GM23338 (cell line): ENCODE results near the gene SLAMF9.

Experiments used
- CTCF ChIP-seq, 2 experiments: fragments of 200-600 bp in 1 of 2; sonication (generic) in 1 of 2; conservative IDR thresholded peaks; 2 replicates each; pipeline versions ENCODE4 v1.5.1 to v1.6.1; 2016 to 2017; ENCODE audit warnings: antibody characterized with exemption in 2 of 2, low read depth in 2 of 2, mild to moderate bottlenecking in 2 of 2, moderate library complexity in 1 of 2
- EZH2 ChIP-seq: fragments of 200-600 bp; sonication (generic); IDR thresholded peaks from one replicate; pipeline ENCODE4 v1.8.0; 2017; ENCODE audit warnings: antibody characterized with exemption, mild to moderate bottlenecking, low read depth; ENCODE audit not compliant: unreplicated experiment
- EZH2phosphoT487 ChIP-seq: fragments of 200-600 bp; sonication (generic); IDR thresholded peaks from one replicate; pipeline ENCODE4 v1.8.1; 2018; ENCODE audit warnings: antibody characterized with exemption; ENCODE audit not compliant: unreplicated experiment
- JUNB ChIP-seq: IDR thresholded peaks from one replicate; pipeline ENCODE4 v1.6.1; 2016; ENCODE audit warnings: antibody characterized with exemption; ENCODE audit not compliant: unreplicated experiment
- POLR2AphosphoS5 ChIP-seq: IDR thresholded peaks from 2 replicates; pipeline ENCODE4 v1.6.1; 2016; ENCODE audit warnings: antibody characterized with exemption, low read depth
- STAT1 ChIP-seq: IDR thresholded peaks from one replicate; pipeline ENCODE4 v1.6.1; 2016; ENCODE audit warnings: antibody characterized with exemption; ENCODE audit not compliant: unreplicated experiment
- TF ChIP-seq, protein P1 (sequence below): IDR thresholded peaks from one replicate; pipeline ENCODE4 v1.6.1; 2018; ENCODE audit warnings: antibody characterized with exemption; ENCODE audit not compliant: unreplicated experiment

DNA sequence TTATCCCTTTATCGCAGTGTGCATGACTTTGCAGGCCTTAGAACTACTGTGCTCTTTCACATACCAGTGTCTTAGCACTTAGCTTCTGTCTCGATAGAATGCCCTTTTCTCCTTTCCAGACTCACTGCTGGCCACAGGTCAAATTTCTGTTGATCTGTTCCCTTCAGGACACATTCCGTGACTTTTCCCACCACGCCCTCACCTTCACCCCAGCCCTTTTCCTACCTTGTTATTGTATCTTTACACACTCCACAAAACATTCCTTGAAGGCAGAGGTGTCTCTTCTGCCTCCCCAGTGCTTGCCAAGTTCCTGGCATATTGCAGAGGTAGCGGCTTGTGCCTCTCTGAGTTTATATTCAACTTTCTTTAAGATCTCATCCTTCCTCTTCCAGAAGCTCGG, 4.9 kb downstream of the SLAMF9 start:
- TF ChIP-seq EZH2: no peak
- no peak for TF ChIP-seq CTCF (conservative IDR thresholded peaks at IDR 0.05; ENCODE audit: low read depth in 2 of 2)
- TF ChIP-seq, protein P1, sequence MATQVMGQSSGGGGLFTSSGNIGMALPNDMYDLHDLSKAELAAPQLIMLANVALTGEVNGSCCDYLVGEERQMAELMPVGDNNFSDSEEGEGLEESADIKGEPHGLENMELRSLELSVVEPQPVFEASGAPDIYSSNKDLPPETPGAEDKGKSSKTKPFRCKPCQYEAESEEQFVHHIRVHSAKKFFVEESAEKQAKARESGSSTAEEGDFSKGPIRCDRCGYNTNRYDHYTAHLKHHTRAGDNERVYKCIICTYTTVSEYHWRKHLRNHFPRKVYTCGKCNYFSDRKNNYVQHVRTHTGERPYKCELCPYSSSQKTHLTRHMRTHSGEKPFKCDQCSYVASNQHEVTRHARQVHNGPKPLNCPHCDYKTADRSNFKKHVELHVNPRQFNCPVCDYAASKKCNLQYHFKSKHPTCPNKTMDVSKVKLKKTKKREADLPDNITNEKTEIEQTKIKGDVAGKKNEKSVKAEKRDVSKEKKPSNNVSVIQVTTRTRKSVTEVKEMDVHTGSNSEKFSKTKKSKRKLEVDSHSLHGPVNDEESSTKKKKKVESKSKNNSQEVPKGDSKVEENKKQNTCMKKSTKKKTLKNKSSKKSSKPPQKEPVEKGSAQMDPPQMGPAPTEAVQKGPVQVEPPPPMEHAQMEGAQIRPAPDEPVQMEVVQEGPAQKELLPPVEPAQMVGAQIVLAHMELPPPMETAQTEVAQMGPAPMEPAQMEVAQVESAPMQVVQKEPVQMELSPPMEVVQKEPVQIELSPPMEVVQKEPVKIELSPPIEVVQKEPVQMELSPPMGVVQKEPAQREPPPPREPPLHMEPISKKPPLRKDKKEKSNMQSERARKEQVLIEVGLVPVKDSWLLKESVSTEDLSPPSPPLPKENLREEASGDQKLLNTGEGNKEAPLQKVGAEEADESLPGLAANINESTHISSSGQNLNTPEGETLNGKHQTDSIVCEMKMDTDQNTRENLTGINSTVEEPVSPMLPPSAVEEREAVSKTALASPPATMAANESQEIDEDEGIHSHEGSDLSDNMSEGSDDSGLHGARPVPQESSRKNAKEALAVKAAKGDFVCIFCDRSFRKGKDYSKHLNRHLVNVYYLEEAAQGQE: no peak
- TF ChIP-seq POLR2AphosphoS5: no peak
- no peak for TF ChIP-seq STAT1
- TF ChIP-seq JUNB: no peak
- TF ChIP-seq EZH2phosphoT487: no peak
